MCF 10A (cell line): ENCODE data around the gene SLC22A17. TPM values are rescaled to one million over a fixed set of nuclear protein-coding genes. Genes with fewer than 3 reads are reported as not detected.

Experiments
- BruUV-seq: library from RNA; stranded (reverse); fragments of 400-500 nt; replicated peaks from 2 replicates; lab custom pipeline; 2021; lab: Mats Ljungman, UMichigan
- CTCF ChIA-PET: fragments of 300-600 bp; sonication (Branson Sonifier 250); formaldehyde crosslinking; extraction: SDS; loops from one replicate; lab custom pipeline; 2021; ENCODE audit warnings: antibody characterized with exemption, inconsistent platforms; lab: Yijun Ruan, JAX
- POLR2A ChIA-PET: fragments of 300-600, 350-650 bp; sonication (Branson Sonifier 250); formaldehyde crosslinking; extraction: SDS; loops from one replicate; lab custom pipeline; 2020; ENCODE audit warnings: antibody characterized with exemption, inconsistent platforms; lab: Yijun Ruan, JAX
- DNase-seq: peaks from one replicate; pipeline ENCODE4 v3.0.0-alpha.2; 2018; ENCODE audit not compliant: unreplicated experiment
- H3K27ac Mint-ChIP-seq: one replicate; pipeline ENCODE4 v1.8.0; 2022; ENCODE audit warnings: mild to moderate bottlenecking, low read depth, mixed read lengths; ENCODE audit not compliant: unreplicated experiment
- H3K27me3 Mint-ChIP-seq: one replicate; pipeline ENCODE4 v1.8.0; 2022; ENCODE audit warnings: mixed read lengths; ENCODE audit not compliant: insufficient read depth, unreplicated experiment
- H3K36me3 Mint-ChIP-seq: one replicate; pipeline ENCODE4 v1.8.0; 2022; ENCODE audit warnings: mild to moderate bottlenecking, moderate library complexity, mixed read lengths; ENCODE audit not compliant: insufficient read depth, unreplicated experiment
- H3K4me1 Mint-ChIP-seq: one replicate; pipeline ENCODE4 v1.8.0; 2022; ENCODE audit warnings: mixed read lengths; ENCODE audit not compliant: insufficient read depth, unreplicated experiment
- H3K4me3 Mint-ChIP-seq: one replicate; pipeline ENCODE4 v1.8.0; 2022; ENCODE audit warnings: mild to moderate bottlenecking, moderate library complexity, mixed read lengths; ENCODE audit not compliant: unreplicated experiment
- H3K9me3 Mint-ChIP-seq: one replicate; pipeline ENCODE4 v1.8.0; 2022; ENCODE audit warnings: mixed read lengths; ENCODE audit not compliant: unreplicated experiment
- CTCF ChIP-seq: fragments of 200-600 bp; IDR thresholded peaks from one replicate; pipeline ENCODE4 v1.8.0; 2022; ENCODE audit warnings: antibody characterized with exemption, mild to moderate bottlenecking; ENCODE audit not compliant: unreplicated experiment
- intact Hi-C: fragments of 100-400 bp; cut with micrococcal nuclease; formaldehyde crosslinking; loops from 2 replicates; pipeline ENCODE4 v1.14.1; 2022
- total RNA-seq: library from RNA; stranded (reverse); gene quantifications from 2 replicates; pipeline ENCODE4 v1.2.3, GENCODE V29; 2022

The SLC22A17 gene
- total RNA-seq, 1 experiment from 2014 or later, result not detected

GRCh38 chr14:23310546-23310945, 42.1 kb downstream of the SLC22A17 start:
- Mint-ChIP-seq H3K4me1 (peaks cover 20% of the 10 kb centered on the region), H3K27me3 (no peaks in the 10 kb centered on the region), H3K27ac (no peak overlapping the region), H3K36me3 (peaks cover 52% of the 10 kb centered on the region), H3K4me3 (no peak overlapping the region), H3K9me3 (no peaks in the 10 kb centered on the region)
- POLR2A ChIA-PET, result interaction anchor here (0.7 to 14.7 kb wide), 3 partner anchors 9 to 24 kb away, joined by 3 to 339 read pairs (median 27); partner anchors contain the start of genes HOMEZ, PABPN1 and PPP1R3E
- DNase-seq, result no peak
- CTCF ChIA-PET, result interaction anchor here (0.6 to 1.6 kb wide), 6 partner anchors 8 to 316 kb away, joined by 3 to 7 read pairs (median 5); partner anchors contain the start of genes PABPN1 and PPP1R3E
- BruUV-seq, result no TSS peak
- intact Hi-C loops, result no loop called here
- TF ChIP-seq CTCF, result no peak

GRCh38 chr14:23308721-23309445, 43.8 kb downstream of the SLC22A17 start:
- no peak for DNase-seq
- no peaks in the 10 kb centered on the region for H3K9me3 Mint-ChIP-seq
- peak overlapping the region; percentile 98 for H3K4me3 Mint-ChIP-seq
- intact Hi-C loops, result no loop called here
- TSS peak; percentile 3 for BruUV-seq
- CTCF ChIA-PET, result interaction anchor here (0.6 to 3.9 kb wide), 8 partner anchors 12 to 844 kb away, joined by 3 to 30 read pairs (median 4); partner anchors contain the start of gene PABPN1
- peaks cover 20% of the 10 kb centered on the region for H3K4me1 Mint-ChIP-seq
- POLR2A ChIA-PET, result interaction anchor here (0.7 to 14.7 kb wide), 3 partner anchors 11 to 801 kb away, joined by 3 to 339 read pairs (median 3); partner anchors contain the start of genes HOMEZ and PABPN1
- H3K27me3 Mint-ChIP-seq, result no peaks in the 10 kb centered on the region
- H3K27ac Mint-ChIP-seq, result peak overlapping the region; percentile 88
- TF ChIP-seq CTCF, result no peak
- peaks cover 48% of the 10 kb centered on the region for H3K36me3 Mint-ChIP-seq

GRCh38 chr14:23307687-23308644, 44.7 kb downstream of the SLC22A17 start:
- TSS peak; percentile 67 for BruUV-seq
- H3K9me3 Mint-ChIP-seq, result no peaks in the 10 kb centered on the region
- no peaks in the 10 kb centered on the region for H3K27me3 Mint-ChIP-seq
- H3K27ac Mint-ChIP-seq, result peak overlapping the region; percentile 88
- peak; percentile 67 for DNase-seq
- no peak for TF ChIP-seq CTCF
- peak overlapping the region; percentile 98 for H3K4me3 Mint-ChIP-seq
- peaks cover 48% of the 10 kb centered on the region for H3K36me3 Mint-ChIP-seq
- POLR2A ChIA-PET, result interaction anchor here (0.6 to 14.7 kb wide), 11 partner anchors 12 to 802 kb away, joined by 3 to 339 read pairs (median 4); partner anchors contain the start of genes ACIN1, C14orf119, HOMEZ and PABPN1
- intact Hi-C loops, result loop anchor here (2.0 kb wide), 1 partner anchor 13 kb away; the partner anchor contains the start of gene PABPN1
- H3K4me1 Mint-ChIP-seq, result peaks cover 26% of the 10 kb centered on the region
- CTCF ChIA-PET, result interaction anchor here (0.6 to 3.9 kb wide), 10 partner anchors 8 to 845 kb away, joined by 3 to 30 read pairs (median 4); partner anchors contain the start of genes DHRS4 and PABPN1
